HG03571 (cell line): Measurements from ENCODE around the gene TMEM139.
"Not testable (repeated sequence)": the region's sequence is repeated elsewhere in the genome, so short reads cannot be mapped to it uniquely, and the experiment has no call there.

ENCODE experiments used
- ATAC-seq: cut with Tn5 transposase; IDR thresholded peaks from one replicate; pipeline ENCODE4 v1.9.1; 2021; ENCODE audit not compliant: unreplicated experiment

Gene TMEM139

DNA sequence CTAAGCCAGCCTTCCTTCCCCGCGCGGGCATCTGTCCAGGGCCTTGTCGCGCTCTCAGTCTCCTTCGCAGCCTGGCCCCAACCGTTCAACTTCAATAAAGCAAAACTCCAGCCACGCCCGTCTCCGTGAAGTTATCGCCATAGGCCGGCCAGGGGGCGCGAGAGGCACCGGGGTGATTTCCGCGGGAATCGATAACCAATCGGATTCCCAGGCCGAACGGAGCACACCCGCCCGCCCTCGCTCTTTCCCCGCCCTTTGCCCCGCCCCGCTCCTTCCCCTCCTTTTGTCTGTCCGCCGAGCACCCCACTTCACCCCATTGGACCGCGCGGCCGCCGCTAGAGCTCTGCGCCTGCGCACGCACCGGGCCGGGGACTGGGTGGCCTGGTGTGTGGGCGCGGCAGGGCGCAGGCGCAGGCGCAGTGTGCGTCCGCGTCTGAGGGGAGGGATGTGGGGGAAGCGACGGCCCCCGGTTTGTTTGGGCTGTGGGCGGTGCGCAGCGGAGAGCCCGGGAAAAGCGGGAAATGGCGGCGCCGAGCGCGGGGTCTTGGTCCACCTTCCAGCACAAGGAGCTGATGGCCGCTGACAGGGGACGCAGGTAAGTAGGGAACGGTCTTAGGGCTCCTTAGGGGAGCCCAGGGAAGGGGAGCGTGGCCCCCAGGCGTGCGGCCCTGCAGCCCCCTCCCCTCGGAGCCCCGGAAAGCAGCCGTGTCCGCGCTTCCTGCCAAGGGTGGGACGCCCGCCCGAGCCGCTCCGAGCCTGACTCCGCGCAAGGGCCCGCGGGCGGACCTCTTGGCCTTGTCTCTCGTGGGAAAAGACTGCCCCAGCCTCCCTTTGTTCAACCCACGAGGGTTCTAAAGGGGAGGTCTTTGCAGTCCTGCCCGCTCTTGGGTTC is 3.4 kb downstream of the TMEM139 start, which contains the start of gene CASP2:
TSS of gene CASP2 (plus strand) at position 417 of the 892 bp plus-strand sequence. CDS start at position 522, 105 bp downstream.
- ATAC-seq, result peak; percentile 90

DNA sequence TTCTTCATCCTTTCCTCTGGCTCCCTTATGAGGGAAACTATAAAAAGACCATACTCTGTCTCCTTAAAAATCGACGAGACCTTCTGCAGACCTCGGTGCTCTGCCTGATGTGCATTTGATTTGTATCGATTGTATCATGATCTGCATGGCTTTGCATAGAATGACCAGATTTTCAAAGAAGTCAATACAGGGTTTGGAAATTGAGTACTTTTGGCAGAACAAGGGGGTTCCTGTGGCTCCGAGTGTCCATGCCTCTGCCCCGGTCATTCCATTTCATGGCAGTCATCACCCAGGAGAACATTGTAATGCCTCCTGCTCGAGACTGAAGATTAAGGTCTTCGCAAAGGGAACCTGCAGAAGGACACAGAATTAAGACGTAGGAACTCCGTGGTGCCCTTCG is 4.1 kb downstream of the TMEM139 start:
- no peak for ATAC-seq

GRCh38 chr7:143289421-143289820 is 4.7 kb downstream of the TMEM139 start:
- ATAC-seq, result no peak

GRCh38 chr7:143289888-143290287 is 5.1 kb downstream of the TMEM139 start:
- ATAC-seq, result not testable (repeated sequence)

- ATAC-seq, result no peak
Observed at GRCh38 chr7:143290293-143290692, 5.5 kb downstream of the TMEM139 start.

DNA sequence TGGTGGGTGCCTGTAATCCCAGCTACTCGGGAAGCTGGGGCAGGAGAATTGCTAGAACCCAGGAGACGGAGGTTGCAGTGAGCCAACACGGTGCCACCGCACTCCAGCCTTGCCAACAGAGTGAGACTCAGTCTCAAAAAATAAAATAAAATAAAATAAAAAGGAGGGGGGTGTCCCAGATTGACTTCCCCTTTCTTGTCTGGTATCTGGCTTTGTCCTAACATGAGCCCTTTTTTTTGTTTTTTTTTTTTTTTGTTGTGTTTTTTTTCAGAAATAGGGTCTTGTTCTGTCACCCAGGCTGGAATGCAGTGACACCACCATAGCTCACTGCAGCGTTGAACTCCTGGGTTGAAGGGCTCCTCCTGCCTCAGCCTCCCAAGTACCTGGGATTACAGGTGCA is 8.1 kb downstream of the TMEM139 start:
- no peak for ATAC-seq

DNA sequence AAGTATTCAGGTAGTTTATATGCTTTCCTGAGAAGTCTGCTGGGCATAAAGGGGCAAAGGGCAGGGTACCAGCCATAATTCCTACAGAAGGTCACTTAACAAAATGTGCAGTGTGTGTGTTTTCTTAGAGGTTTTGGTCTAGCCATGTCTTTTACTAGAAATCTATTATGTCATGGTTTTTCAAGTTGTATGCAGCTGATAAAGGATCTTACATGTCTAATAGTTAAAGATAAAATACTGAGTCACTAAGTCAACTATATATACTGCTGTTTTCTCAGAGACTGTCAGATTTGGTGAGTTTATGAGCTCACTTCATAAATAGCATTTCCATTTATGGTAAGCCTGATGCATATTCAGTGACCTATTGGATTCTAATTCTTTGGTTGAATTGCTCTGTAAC is 11.1 kb downstream of the TMEM139 start:
- no peak for ATAC-seq

DNA sequence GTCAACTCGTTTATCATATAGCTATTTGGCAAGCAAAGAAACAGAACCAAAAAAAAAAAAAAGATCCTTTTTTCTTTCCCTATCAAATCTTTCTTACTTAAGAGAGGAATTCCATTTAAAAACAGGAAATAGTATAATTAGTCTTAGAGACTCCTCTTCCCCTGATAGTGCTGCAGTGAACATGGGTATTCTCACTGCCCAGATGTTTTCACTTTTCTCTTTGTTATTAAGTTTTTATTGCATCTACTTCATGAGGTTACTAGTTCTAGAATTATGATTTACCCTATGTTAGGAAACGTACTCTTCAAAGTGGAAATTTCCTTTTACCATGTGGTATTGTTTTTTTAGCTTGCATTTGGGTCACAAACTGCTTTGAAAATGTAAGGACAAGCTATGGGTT is 11.9 kb downstream of the TMEM139 start:
- no peak for ATAC-seq

DNA sequence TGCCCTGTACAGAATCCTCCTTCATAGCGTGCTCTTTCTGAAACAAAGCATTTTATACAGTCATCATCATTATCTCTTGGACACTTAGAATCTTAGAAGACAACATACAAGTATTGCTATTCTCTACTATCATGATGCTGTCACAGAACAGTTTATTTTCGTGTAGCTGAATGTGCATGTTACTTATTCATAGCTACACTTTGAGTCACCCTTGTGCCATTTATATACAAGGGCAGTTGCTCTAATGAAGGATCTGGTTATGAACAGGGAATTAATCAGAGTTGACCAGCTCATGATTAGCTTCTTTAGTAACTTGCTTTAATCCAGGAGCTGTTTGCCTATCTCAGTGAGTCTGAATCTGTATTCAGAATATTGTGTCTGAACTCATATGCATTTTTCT is 14.6 kb downstream of the TMEM139 start:
- ATAC-seq, result no peak

- ATAC-seq, result no peak
Observed at GRCh38 chr7:143299840-143300239, 15.1 kb downstream of the TMEM139 start.

DNA sequence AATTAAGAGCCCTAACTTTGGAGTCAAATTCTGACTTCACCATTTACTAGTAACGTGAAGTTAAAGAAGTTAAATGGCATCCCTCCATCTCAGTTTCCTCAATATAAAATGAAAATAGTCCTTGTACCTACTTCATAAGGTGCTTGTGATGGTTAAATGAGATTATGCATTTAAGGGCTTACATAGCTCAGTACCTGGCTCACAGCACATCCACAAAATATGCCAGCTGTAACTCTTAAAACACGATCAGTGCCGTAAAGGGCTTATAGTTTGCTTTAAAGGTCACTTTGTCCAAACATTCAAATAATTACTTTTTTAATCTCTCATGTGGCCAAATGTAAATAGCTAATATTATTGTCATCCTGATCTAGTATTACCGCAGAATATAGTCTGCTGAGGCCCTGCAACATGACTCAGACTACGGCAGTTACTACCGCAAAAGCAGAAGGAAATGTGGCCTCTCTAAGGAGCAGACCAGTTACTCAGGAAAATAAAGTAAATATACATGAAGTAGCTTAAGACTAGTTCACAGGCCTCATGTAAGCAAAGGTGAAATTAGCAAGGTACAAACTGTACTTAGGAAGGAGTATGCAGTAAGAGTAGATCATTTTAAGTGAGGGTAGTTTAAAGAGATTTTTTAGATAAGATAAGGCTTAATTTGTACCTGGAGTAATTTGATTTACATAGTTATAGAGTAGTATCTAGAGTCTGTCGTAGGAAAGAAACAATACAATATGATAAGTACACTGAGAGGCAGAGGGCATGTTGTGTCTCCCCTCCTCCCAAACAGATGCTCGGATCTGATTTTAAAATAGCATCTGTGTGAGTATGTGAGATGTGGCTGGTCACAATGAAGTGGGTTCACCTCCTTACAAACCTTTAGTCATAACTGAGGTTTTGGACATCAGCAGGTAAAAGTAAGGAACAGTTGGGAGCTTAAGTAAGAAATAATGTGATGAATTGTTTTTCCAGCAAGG is 16.5 kb downstream of the TMEM139 start:
- ATAC-seq, result no peak

DNA sequence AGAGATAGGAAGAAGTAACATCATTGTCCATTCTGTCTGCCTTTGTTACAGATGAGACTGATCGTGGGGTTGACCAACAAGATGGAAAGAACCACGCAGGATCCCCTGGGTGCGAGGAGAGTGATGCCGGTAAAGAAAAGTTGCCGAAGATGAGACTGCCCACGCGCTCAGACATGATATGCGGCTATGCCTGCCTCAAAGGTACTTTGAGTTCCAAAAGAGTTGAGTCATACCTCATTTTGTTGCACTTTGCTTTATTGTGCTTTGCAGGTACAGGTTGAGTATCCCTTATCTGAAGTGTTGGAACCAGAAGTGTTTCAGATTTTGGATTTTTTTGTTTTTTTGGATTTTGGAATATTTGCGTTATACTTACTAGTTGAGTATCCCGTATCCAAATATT is 19.0 kb downstream of the TMEM139 start:
- no peak for ATAC-seq

- no peak for ATAC-seq
Observed at GRCh38 chr7:143304938-143305337, 20.2 kb downstream of the TMEM139 start.

DNA sequence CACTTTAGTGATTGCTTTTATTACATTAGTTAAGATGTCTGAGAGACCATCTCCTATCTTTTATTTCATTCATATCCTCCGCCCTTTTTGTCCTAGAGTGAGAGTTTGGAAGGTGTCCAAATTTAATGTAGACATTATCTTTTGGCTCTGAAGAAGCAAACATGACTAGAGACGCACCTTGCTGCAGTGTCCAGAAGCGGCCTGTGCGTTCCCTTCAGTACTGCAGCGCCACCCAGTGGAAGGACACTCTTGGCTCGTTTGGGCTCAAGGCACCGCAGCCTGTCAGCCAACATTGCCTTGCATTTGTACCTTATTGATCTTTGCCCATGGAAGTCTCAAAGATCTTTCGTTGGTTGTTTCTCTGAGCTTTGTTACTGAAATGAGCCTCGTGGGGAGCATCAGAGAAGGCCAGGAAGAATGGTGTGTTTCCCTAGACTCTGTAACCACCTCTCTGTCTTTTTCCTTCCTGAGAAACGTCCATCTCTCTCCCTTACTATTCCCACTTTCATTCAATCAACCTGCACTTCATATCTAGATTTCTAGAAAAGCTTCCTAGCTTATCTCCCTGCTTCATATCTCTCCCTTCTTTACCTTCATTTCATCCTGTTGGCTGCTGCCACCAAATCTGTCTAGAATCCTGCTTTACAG is 20.8 kb downstream of the TMEM139 start:
- no peak for ATAC-seq

DNA sequence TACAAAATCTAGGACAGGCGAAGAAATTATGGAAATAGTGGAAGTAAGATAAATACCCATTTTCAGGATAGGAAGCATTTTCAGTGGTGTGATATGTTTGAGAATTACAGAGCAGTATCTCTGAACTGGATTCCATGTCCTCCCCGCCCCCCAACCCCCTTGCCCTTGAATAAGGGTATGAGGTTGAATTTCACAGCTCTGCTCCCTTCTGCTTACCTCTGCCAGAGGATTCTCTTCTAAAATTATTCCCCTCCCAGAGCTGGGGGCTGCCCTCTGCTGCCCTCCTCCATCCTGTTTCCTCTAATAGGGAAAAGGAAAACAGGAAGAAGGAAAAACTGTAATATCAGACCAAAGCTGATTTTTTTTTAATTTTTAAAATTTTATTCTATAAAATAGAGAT is 23.9 kb downstream of the TMEM139 start:
- no peak for ATAC-seq

GRCh38 chr7:143314127-143314526 is 29.4 kb downstream of the TMEM139 start:
- ATAC-seq, result no peak

- ATAC-seq, result no peak
Observed at GRCh38 chr7:143315776-143316175, 31.0 kb downstream of the TMEM139 start, which contains the start of gene CLCN1. TSS of gene CLCN1 (plus strand) at chr7:143316111. CDS start at chr7:143316213, 102 bp downstream.

GRCh38 chr7:143316492-143316891 is 31.7 kb downstream of the TMEM139 start:
- no peak for ATAC-seq

DNA sequence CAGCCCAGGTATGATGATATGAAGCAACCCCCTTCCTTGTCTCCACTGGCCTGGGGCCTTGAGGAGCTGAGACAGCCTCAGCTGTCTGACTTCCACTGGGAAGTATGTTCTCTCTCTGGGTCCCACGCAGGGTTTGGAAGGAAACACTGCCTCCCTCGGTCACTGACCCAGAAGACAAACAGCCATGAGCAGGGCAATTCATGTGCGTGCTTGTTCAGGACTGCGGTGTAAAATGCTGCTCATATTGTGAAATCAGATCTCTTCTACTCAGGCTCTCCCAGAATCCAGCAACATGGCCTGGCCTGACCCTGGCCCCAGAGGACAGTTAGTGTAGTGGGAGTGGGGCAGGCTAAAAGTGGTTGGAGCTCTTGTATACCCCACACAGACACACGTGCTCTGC is 33.9 kb downstream of the TMEM139 start:
- ATAC-seq, result no peak

GRCh38 chr7:143320620-143321019 is 35.9 kb downstream of the TMEM139 start:
- ATAC-seq, result no peak

GRCh38 chr7:143321242-143321641 is 36.5 kb downstream of the TMEM139 start:
- ATAC-seq, result no peak
